Smooth muscle cell of the brain vasculature (primary cell): Measurements from ENCODE around the gene UBE2S.
A peak's percentile ranks its signal among the peaks of the same experiment; 100 is the strongest.
"Not testable (repeated sequence)": the region's sequence is repeated elsewhere in the genome, so short reads cannot be mapped to it uniquely, and the experiment has no call there.

Experiments used
- DNase-seq: peaks from one replicate; pipeline ENCODE4 v3.0.0-alpha.2; 2012; ENCODE audit warnings: low read depth, low spot score

The UBE2S gene

DNA sequence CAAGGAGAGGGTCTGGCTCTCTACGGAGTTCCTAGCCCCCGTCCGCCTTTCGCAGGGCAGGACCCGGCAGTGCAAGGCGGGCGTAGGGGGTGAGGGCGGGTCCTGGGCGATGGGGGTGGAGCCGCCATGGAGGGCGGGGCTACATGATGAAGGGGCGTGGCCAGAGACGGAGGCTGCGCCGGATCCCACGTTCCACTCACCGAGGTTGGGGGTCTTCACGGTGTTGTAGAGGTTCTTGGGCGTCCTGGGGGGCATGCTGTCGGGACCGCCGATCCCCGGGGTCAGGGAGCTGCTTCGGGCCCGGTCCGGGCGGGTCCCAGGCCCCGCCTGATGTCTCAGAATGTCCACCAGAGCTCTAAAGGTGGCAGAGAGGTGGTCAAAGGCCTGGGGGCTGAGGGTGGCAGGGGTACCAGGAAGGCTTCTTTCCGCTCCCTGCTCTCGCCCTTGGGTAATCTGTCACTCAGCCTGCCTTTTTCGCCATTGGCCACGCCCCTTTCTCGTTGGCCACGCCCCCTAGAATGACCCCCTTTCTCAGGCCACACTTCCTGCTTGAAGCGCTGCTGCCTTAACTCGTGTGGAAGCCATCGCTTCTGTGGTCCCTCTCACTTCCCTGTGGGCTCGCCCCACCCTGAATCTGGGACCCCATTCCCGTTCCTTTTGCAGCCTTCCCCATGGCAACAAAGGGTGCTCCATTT is 33.0 kb upstream of the UBE2S start:
- no peak for DNase-seq

GRCh38 chr19:55439052-55439451 is 31.5 kb upstream of the UBE2S start:
- no peak for DNase-seq

- DNase-seq = no peak
Measured at GRCh38 chr19:55437410-55437809, 29.8 kb upstream of the UBE2S start.

- no peak for DNase-seq
Measured at GRCh38 chr19:55436847-55437246, 29.3 kb upstream of the UBE2S start.

- no peak for DNase-seq
Measured at GRCh38 chr19:55435020-55435419, 27.4 kb upstream of the UBE2S start.

- no peak for DNase-seq
Measured at GRCh38 chr19:55434356-55434919, 26.9 kb upstream of the UBE2S start.

DNA sequence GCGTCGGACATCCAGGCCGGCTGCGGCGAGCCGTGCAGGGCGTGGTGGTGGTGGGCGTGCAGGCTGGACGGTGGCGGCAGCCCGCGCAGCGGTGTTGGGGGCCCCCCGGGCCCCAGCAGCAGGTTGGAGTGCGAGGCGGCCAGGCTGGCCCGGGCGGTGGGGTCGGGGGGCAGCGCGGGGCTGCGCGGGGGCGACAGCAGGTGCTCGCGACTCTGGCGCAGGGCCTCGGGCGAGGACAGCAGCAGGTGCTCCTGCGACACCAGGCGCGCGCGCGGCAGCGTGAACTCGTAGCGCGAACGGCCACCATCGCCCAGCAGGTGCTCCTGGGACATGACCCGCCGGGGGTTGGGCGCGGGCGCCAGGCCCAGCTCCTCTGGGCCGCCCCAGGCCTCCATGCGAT is 25.7 kb upstream of the UBE2S start:
- no peak for DNase-seq

GRCh38 chr19:55432241-55432959 is 24.8 kb upstream of the UBE2S start:
- DNase-seq = no peak

DNA sequence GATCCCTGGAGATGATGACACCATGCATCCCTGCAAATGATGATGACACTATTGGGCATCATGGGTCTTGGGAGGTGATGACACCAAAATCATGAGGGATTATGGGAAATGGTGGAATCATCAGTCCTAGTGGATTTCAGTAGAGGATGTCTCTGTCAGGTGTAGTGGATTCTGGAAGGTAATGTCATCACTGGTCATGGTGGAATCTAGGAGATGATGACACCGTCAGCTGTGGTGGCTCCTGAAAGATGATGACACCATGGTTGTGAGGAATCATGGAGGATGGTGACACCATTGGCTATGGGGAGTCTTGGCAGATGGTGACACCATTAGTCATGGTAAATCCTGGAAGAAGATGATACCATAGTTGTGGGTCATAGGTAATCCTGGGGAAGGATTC is 23.6 kb upstream of the UBE2S start:
- DNase-seq = no peak

- no peak for DNase-seq
Measured at GRCh38 chr19:55426042-55426441, 18.5 kb upstream of the UBE2S start.

DNA sequence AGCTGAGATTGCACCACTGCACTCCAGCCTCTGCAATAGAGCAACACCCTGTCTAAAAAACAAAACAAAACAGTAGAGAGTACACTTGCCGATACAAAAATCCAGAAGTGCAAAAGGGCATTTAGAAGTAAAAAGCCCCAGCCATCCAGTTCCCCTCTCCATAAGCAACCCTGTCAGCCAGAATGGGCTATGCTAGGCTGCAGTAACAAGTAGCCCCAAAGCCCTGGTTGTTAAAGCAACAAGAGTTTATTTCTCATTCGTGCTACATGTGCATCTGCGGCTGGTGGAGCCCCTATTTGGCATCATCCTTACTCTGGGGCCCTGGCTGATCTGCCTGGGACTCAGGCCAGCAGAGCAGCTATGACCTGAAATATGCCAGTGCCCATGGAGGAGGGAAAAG is 16.9 kb upstream of the UBE2S start:
- DNase-seq = no peak

DNA sequence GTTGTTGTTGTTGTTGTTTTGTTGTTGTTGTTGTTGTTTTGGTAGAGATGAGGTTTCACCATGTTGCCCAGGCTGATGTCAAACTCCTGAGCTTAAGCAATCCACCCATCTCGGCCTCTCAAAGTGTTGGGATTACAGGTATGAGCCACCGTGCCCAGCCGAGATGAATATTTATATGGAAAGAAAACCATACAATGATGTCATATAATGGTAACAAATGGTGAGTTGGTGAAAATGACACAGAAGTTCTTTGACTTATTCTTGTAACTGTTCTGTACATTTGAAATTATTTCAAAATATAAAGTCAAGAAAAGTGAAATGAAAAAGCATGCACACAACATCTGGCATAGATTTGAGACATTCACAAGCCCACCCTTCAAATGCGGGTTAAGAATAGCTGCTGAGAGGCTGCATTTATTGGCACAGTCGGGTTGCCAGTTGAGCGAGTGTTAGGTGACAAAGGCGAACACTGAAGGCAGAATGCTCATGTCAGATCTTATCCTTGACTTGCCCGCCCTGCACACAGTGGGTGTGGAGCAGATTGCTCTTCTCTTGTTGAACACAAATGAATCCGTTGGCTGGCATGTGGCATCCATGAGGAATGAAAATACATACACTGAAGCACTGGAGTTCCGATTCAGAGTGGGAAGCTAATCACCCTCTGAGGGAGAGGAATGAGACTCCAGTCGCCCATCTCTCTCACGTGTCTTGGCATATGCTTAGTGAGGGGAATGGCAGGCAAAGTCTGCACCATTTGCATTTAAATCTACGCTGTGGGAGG is 15.8 kb upstream of the UBE2S start:
- DNase-seq = no peak

- not testable (repeated sequence) for DNase-seq
Measured at GRCh38 chr19:55421281-55421680, 13.7 kb upstream of the UBE2S start.

GRCh38 chr19:55419624-55420236 is 12.1 kb upstream of the UBE2S start:
- DNase-seq = no peak

GRCh38 chr19:55419103-55419502 is 11.5 kb upstream of the UBE2S start:
- no peak for DNase-seq

DNA sequence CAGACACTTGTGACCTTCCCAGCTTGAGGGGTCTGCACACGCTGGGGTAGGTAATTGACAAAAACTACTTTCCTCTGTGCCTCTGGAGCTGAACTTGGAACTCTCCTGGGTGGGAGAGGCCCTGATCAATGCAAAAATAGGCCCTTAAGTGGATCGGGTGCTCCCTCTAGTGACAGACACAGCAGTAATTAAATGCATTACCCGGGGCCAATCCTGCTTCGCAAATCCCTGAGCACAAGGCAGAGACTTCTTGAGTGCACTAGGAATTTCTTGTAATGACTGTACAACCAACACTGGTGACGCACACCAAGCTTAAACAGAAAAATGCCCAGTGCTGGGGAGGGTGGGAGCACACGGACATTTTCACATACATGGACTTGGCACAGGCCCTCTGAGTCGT is 10.6 kb upstream of the UBE2S start:
- peak; percentile 54 for DNase-seq

DNA sequence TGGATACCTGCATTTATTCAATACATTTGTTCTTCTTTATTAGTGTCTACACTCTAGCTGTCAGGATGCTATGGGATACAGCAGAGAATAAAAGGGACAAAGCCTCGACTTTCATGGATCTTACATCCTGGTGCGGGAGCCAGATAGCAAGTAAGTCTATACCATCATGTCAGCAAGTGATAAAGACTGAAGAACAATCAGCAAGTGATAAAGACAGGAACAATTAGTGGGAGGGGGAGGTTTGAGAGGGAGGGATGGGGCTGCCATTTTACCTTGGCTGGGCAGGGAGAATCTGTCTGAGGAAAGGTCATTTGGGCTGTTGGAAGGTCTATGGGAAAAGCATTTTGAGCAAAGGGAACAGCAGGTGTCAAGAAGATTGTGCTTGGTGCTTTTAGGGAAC is 2.6 kb upstream of the UBE2S start:
- DNase-seq = no peak

DNA sequence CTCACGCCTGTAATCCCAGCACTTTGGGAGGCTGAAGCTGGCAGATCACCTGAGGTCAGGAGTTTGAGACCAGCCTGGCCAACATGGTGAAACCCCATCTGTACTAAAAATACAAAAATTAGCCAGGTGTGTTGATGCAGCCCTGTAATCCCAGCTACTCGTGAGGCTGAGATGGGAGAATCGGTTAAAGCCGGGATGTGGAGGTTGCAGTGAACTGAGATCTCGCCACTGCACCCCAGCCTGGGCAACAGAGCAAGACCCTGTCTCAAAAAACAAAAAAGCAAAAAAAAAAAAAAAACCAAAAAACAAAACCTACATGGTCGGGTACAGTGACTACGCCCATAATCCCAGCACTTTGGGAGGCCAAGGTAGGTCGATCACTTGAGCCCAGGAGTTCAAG is 1.6 kb upstream of the UBE2S start:
- DNase-seq = not testable (repeated sequence)

DNA sequence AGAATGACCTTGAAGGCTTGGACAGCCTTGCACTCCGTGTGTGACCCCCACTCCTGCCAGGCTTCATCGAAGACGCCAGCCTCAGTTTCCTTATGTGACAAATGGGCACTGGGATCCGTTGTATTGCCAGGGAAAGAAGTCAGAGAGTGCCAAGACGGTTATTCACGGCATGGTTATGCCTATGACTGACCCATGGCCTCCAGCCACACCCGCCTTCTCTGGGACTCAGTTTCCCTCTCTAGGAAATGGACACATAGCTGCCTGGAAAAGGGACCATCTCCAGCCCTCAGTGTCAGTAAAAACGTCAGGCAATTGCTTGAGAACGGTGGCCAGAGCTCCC is 915 bp upstream of the UBE2S start:
- DNase-seq = no peak

- peak; percentile 99 for DNase-seq
Measured at GRCh38 chr19:55407800-55408532, 378 bp upstream of the UBE2S start.

DNA sequence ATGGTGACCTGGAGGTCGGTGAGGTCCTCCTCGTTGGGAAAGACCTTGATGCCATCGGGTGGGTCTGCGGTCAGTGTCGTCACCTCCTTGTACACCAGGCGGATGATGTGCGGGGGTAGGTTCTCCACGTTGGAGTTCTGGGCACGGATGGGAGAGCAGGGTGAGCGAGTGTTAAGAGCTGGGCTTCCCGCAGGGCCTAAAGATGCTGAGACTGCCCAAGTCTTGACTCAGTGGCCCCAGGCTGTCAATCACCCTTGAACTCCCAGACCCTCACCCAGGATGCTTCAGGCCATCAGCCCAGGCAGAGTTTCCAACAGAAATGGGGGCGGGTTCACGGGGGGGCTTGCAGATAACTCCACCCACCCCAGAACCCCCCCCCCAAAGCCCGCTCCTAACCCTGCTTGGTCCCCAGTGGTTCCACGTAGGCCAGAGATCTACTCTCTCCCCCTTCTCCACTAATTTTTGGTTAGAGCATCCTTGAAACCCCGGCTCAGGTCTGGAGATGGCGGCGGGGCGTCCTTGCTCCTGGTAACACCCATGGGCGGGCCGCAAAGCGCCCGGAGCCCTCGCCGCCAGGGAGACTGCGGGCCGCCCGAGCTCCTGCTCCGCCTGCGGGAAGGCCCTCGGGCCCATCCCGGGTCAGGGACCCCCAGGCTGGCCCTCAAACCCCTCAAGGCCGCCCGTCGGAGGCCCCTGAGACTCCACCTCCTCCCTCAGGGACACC is 600 bp downstream of the UBE2S start:
- DNase-seq = no peak
